WTC11 (cell line): ENCODE results near the gene HOXA1. TPM values are rescaled to one million over a fixed set of nuclear protein-coding genes. Genes with fewer than 3 reads are reported as not detected.

Experiments
- CTCF ChIP-seq: fragments of 200-600 bp; IDR thresholded peaks from 2 replicates; pipeline ENCODE4 v1.8.0; 2022; ENCODE audit warnings: antibody characterized with exemption
- E2F4 ChIP-seq: sonication (generic); formaldehyde crosslinking; IDR thresholded peaks from 2 replicates; pipeline ENCODE4 v1.8.1; 2022; ENCODE audit warnings: low read depth, mild to moderate bottlenecking, moderate library complexity, missing genetic modification reagents, borderline replicate concordance
- EMX1 ChIP-seq: fragments of 250-450 bp; sonication (Bioruptor Pico); IDR thresholded peaks from 2 replicates; pipeline ENCODE4 v1.8.0; 2021; ENCODE audit warnings: mild to moderate bottlenecking
- ERG ChIP-seq: fragments of 250-450 bp; sonication (Bioruptor Pico); IDR thresholded peaks from 2 replicates; pipeline ENCODE4 v1.8.0; 2021; ENCODE audit warnings: mild to moderate bottlenecking
- ETV6 ChIP-seq: sonication (generic); formaldehyde crosslinking; IDR thresholded peaks from 2 replicates; pipeline ENCODE4 v1.8.1; 2022; ENCODE audit warnings: mild to moderate bottlenecking, missing genetic modification reagents
- FOXJ3 ChIP-seq: sonication (generic); formaldehyde crosslinking; IDR thresholded peaks from 2 replicates; pipeline ENCODE4 v1.9.0; 2021; ENCODE audit warnings: missing genetic modification reagents, mild to moderate bottlenecking, borderline replicate concordance
- MLX ChIP-seq: sonication (generic); formaldehyde crosslinking; IDR thresholded peaks from 2 replicates; pipeline ENCODE4 v1.8.1; 2023; ENCODE audit warnings: mild to moderate bottlenecking, missing genetic modification reagents, moderate library complexity
- MYBL2 ChIP-seq: sonication (generic); formaldehyde crosslinking; IDR thresholded peaks from 2 replicates; pipeline ENCODE4 v1.8.1; 2023; ENCODE audit warnings: mild to moderate bottlenecking, moderate library complexity, missing genetic modification reagents
- NFYB ChIP-seq: sonication (generic); formaldehyde crosslinking; conservative IDR thresholded peaks from 2 replicates; pipeline ENCODE4 v1.8.0; 2022; ENCODE audit warnings: low read depth, missing genetic modification reagents
- NR3C1 ChIP-seq: sonication (generic); formaldehyde crosslinking; conservative IDR thresholded peaks from 2 replicates; pipeline ENCODE4 v1.8.1; 2023; ENCODE audit warnings: low read depth, mild to moderate bottlenecking, missing genetic modification reagents
- OVOL2 ChIP-seq: fragments of 250-450 bp; sonication (Bioruptor Pico); IDR thresholded peaks from 2 replicates; pipeline ENCODE4 v1.9.0; 2021; ENCODE audit warnings: mild to moderate bottlenecking, borderline replicate concordance
- PREB ChIP-seq: sonication (generic); formaldehyde crosslinking; IDR thresholded peaks from 2 replicates; pipeline ENCODE4 v1.8.1; 2022; ENCODE audit warnings: mild to moderate bottlenecking, missing genetic modification reagents, moderate library complexity, borderline replicate concordance
- SP1 ChIP-seq: sonication (generic); formaldehyde crosslinking; conservative IDR thresholded peaks from 2 replicates; pipeline ENCODE4 v1.8.1; 2022; ENCODE audit warnings: missing genetic modification reagents
- TEAD1 ChIP-seq: sonication (generic); formaldehyde crosslinking; IDR thresholded peaks from 2 replicates; pipeline ENCODE4 v1.8.0; 2022; ENCODE audit warnings: mild to moderate bottlenecking, missing genetic modification reagents
- TP53 ChIP-seq: sonication (generic); formaldehyde crosslinking; IDR thresholded peaks from 2 replicates; pipeline ENCODE4 v1.8.1; 2023; ENCODE audit warnings: mild to moderate bottlenecking, missing genetic modification reagents
- USF1 ChIP-seq: sonication (generic); formaldehyde crosslinking; IDR thresholded peaks from 2 replicates; pipeline ENCODE4 v1.8.0; 2022; ENCODE audit warnings: mild to moderate bottlenecking, missing genetic modification reagents
- ZNF121 ChIP-seq: sonication (generic); formaldehyde crosslinking; IDR thresholded peaks from 2 replicates; pipeline ENCODE4 v1.8.0; 2023; ENCODE audit warnings: missing genetic modification reagents
- ZNF317 ChIP-seq: sonication (generic); formaldehyde crosslinking; IDR thresholded peaks from 2 replicates; pipeline ENCODE4 v1.8.1; 2023; ENCODE audit warnings: low read depth, mild to moderate bottlenecking, moderate library complexity, missing genetic modification reagents, borderline replicate concordance
- total RNA-seq: library from RNA; stranded (reverse); gene quantifications from 3 replicates; pipeline ENCODE4 v1.2.3, GENCODE V29; 2021
- TF ChIP-seq, protein P1 (sequence below): sonication (generic); formaldehyde crosslinking; IDR thresholded peaks from 2 replicates; pipeline ENCODE4 v1.8.1; 2023; ENCODE audit warnings: mild to moderate bottlenecking, missing genetic modification reagents
- TF ChIP-seq, protein P2 (sequence below): sonication (generic); formaldehyde crosslinking; conservative IDR thresholded peaks from 2 replicates; pipeline ENCODE4 v1.8.1; 2022; ENCODE audit warnings: mild to moderate bottlenecking, missing genetic modification reagents
- TF ChIP-seq, protein P3 (sequence below): sonication (generic); formaldehyde crosslinking; IDR thresholded peaks from 2 replicates; pipeline ENCODE4 v1.8.0; 2022; ENCODE audit warnings: mild to moderate bottlenecking, missing genetic modification reagents
- TF ChIP-seq, protein P4 (sequence below): fragments of 250-450 bp; sonication (Bioruptor Pico); IDR thresholded peaks from 2 replicates; pipeline ENCODE4 v2.1.2; 2022; ENCODE audit warnings: mild to moderate bottlenecking, moderate library complexity
- TF ChIP-seq, protein P5 (sequence below): sonication (generic); formaldehyde crosslinking; IDR thresholded peaks from 2 replicates; pipeline ENCODE4 v1.8.1; 2022; ENCODE audit warnings: missing genetic modification reagents, borderline replicate concordance

Gene HOXA1
- total RNA-seq, 1 experiment from 2014 or later, result not detected

DNA sequence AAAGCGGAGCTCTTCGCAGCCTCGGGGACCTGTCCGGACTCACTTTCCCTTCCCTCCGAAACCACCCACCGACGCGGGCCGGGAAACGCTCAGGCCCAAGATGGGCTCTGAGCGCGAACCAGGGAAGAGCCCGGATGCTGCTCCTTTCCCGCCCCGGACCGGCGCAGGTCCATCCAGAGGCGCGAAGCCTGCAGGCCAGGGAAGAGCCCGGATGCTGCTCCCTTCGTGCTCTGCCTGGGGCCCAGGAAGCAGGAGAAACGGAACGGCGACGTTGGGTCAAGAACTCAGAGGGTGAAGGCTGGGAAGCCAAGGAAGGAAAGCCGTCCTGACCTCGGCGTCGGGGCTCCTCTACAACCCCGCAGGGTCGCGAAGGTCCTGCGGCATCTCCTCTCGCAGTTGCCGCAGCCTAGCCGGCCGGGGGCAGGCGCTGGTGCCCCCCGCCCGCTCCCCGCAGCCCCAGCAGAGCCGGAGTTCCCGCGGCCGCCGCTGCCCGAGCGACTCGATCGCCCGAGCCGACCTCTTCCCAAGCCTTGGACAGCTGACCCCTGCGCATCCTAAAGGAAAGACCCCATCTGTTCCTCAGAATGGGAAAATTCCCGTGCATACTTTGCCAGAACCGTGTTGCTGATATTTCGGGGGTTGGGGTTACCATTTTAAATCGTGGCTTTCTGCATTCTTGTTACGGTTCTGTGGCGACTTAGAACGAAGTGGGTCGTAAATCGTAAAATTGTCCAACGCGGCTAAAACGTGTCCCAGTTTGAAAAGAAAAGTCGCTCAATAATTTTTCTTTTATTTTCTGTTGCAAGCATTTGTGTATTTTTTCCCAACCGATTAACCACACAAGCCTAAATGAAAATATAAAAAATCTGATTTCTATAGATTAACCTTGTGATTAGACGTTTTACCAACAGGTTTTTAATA, 7.5 kb downstream of the HOXA1 start (continued):
- TF ChIP-seq ZNF317 (CRISPR knock-in tag), result peak; percentile 54; the same call in 1 of the 2 replicates
- TF ChIP-seq MLX (CRISPR knock-in tag), result no peak
- 0 out of 2 replicates have a peak, but pooled peaks have one; percentile 44 for TF ChIP-seq USF1
- 0 out of 2 replicates have a peak, but pooled peaks have one; percentile 45 for TF ChIP-seq NFYB (CRISPR knock-in tag)
- 0 out of 2 replicates have a peak, but pooled peaks have one; percentile 62 for TF ChIP-seq FOXJ3 (CRISPR knock-in tag)
- TF ChIP-seq SP1 (CRISPR knock-in tag), result peak; percentile 48; the same call in 1 of the 2 replicates
- TF ChIP-seq, protein P1, sequence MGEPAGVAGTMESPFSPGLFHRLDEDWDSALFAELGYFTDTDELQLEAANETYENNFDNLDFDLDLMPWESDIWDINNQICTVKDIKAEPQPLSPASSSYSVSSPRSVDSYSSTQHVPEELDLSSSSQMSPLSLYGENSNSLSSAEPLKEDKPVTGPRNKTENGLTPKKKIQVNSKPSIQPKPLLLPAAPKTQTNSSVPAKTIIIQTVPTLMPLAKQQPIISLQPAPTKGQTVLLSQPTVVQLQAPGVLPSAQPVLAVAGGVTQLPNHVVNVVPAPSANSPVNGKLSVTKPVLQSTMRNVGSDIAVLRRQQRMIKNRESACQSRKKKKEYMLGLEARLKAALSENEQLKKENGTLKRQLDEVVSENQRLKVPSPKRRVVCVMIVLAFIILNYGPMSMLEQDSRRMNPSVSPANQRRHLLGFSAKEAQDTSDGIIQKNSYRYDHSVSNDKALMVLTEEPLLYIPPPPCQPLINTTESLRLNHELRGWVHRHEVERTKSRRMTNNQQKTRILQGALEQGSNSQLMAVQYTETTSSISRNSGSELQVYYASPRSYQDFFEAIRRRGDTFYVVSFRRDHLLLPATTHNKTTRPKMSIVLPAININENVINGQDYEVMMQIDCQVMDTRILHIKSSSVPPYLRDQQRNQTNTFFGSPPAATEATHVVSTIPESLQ (CRISPR knock-in tag), result no peak
- TF ChIP-seq TEAD1 (CRISPR knock-in tag), result peak; percentile 42; the same call in 1 of the 2 replicates
- no peak for TF ChIP-seq ZNF121 (CRISPR knock-in tag)
- TF ChIP-seq NR3C1, result 0 out of 2 replicates have a peak, but pooled peaks have one; percentile 58
- TF ChIP-seq EMX1 (CRISPR knock-in tag), result no peak
- TF ChIP-seq OVOL2, result no peak
- peak; percentile 98 for TF ChIP-seq TP53 (CRISPR knock-in tag)
- peak; percentile 92; the same call in 1 of the 2 replicates for TF ChIP-seq E2F4
- TF ChIP-seq ERG (CRISPR knock-in tag), result no peak
- TF ChIP-seq PREB (CRISPR knock-in tag), result no peak
- TF ChIP-seq, protein P2, sequence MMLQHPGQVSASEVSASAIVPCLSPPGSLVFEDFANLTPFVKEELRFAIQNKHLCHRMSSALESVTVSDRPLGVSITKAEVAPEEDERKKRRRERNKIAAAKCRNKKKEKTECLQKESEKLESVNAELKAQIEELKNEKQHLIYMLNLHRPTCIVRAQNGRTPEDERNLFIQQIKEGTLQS (CRISPR knock-in tag), result no peak
- peak; percentile 92 for TF ChIP-seq MYBL2
- TF ChIP-seq, protein P3, sequence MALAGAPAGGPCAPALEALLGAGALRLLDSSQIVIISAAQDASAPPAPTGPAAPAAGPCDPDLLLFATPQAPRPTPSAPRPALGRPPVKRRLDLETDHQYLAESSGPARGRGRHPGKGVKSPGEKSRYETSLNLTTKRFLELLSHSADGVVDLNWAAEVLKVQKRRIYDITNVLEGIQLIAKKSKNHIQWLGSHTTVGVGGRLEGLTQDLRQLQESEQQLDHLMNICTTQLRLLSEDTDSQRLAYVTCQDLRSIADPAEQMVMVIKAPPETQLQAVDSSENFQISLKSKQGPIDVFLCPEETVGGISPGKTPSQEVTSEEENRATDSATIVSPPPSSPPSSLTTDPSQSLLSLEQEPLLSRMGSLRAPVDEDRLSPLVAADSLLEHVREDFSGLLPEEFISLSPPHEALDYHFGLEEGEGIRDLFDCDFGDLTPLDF (CRISPR knock-in tag), result peak; percentile 91; the same call in 1 of the 2 replicates
- TF ChIP-seq, protein P4, sequence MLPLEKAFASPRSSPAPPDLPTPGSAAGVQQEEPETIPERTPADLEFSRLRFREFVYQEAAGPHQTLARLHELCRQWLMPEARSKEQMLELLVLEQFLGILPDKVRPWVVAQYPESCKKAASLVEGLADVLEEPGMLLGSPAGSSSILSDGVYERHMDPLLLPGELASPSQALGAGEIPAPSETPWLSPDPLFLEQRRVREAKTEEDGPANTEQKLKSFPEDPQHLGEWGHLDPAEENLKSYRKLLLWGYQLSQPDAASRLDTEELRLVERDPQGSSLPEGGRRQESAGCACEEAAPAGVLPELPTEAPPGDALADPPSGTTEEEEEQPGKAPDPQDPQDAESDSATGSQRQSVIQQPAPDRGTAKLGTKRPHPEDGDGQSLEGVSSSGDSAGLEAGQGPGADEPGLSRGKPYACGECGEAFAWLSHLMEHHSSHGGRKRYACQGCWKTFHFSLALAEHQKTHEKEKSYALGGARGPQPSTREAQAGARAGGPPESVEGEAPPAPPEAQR, result no peak
- no peak for TF ChIP-seq CTCF
- 0 out of 2 replicates have a peak, but pooled peaks have one; percentile 27 for TF ChIP-seq ETV6 (CRISPR knock-in tag)
- TF ChIP-seq, protein P5, sequence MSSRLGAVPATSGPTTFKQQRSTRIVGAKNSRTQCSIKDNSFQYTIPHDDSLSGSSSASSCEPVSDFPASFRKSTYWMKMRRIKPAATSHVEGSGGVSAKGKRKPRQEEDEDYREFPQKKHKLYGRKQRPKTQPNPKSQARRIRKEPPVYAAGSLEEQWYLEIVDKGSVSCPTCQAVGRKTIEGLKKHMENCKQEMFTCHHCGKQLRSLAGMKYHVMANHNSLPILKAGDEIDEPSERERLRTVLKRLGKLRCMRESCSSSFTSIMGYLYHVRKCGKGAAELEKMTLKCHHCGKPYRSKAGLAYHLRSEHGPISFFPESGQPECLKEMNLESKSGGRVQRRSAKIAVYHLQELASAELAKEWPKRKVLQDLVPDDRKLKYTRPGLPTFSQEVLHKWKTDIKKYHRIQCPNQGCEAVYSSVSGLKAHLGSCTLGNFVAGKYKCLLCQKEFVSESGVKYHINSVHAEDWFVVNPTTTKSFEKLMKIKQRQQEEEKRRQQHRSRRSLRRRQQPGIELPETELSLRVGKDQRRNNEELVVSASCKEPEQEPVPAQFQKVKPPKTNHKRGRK, result no peak
